DMS114 treated with DMSO at 0.1 percent for 48 hours (cell line): ENCODE data around the gene IL23R.

Source experiments
- DNase-seq: peaks from one replicate; lab custom pipeline; 2025; ENCODE audit not compliant: unreplicated experiment; lab: John Stamatoyannopoulos, UW

IL23R gene

GRCh38 chr1:67148516-67149178 lies 17.6 kb upstream of the IL23R start:
- DNase-seq: no peak

DNA sequence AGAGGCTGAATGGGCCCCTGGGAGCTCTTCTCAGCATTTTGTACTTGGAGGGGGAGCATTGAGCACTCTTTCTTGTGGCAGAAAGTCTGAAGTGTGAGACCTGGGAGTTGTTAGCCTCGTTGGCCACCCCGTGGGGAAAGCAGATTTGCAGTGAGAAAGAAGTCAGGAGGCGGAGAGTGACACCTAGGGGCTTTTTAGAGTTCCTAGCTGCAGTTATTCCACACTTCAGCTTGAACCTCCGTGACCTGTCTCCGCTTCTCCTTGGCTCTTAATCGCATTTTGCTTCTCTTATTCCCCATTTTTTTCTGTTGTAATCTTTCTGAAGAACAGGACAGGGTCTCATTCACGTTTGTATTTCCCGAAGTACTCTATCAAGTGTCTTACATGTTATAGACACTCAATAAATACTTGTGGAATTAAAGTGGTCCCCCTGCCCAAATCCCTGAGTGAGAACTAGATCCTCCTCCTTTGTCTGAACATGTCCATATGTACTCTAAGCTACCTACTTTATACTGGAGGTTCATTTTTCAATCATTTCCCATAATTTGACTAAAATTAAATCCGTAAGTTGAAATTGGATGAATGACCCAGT lies 17.0 kb upstream of the IL23R start:
- DNase-seq: peak; percentile 79

GRCh38 chr1:67150931-67151330 lies 15.3 kb upstream of the IL23R start:
- DNase-seq: no peak

GRCh38 chr1:67158401-67158800 lies 7.9 kb upstream of the IL23R start:
- no peak for DNase-seq

- DNase-seq: no peak
Measured at GRCh38 chr1:67159233-67159632, 7.0 kb upstream of the IL23R start.

GRCh38 chr1:67162954-67163353 lies 3.3 kb upstream of the IL23R start:
- no peak for DNase-seq

DNA sequence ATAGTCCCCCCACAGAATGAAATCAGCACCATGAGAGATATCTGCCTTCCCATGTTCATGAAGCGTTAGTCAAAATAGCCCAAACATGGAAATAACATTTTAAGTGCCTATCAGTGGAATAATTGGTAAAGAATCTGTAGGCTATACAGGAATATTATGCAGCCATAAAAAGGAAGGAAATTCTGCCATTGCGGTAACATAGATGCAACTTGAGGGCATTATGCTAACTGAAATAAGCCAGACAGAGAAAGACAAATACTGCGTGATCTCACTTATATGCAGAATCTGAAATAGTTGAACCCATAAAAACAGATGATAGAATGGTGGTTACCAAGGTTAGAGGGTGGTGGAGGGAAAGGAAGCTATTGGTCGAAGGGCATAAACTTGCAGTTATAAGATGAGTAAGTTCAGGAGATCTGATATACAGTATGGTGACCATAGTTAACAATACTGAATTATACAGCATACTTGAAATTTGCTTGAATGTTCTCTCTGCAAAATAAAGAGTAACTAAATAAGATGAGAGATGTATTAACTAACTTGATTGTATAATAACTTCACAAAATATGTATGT lies 699 bp upstream of the IL23R start:
- DNase-seq: no peak

DNA sequence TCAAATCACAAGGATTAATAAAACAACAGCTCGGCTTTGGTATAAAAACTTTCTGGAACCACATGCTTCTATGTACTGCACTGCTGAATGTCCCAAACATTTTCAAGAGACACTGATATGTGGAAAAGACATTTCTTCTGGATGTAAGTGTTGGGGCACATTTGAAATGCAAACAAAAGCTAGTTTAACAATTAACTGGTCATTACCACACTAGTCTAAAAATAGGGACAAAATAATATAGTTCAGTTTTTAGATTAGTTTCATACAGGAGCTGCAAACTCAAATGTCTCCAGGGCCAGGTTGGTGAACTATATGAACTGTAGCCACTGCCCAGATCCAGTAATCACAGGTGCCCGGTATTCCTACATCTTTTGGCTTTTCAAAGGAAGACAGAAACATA lies 3.2 kb downstream of the IL23R start:
- no peak for DNase-seq

DNA sequence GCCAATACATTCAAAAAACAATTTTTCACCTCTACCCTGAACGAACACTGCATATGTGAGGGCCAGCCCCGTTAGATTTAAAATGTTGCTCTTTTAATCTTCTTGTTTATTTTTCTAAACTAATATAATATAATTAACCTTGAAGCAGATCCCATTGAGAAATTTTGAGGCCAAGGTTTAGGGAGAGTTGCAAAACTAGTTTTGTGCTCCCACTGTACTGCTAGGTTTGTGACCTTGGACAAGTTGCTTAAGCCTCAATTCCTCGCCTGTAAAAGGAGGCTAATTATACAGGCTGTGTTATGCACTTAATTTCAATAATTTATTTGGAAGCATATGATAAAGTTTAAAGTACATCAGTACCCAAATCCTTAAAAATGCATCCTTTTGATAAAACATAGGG lies 3.7 kb downstream of the IL23R start:
- no peak for DNase-seq

- no peak for DNase-seq
Measured at GRCh38 chr1:67170751-67171573, 4.7 kb downstream of the IL23R start.

DNA sequence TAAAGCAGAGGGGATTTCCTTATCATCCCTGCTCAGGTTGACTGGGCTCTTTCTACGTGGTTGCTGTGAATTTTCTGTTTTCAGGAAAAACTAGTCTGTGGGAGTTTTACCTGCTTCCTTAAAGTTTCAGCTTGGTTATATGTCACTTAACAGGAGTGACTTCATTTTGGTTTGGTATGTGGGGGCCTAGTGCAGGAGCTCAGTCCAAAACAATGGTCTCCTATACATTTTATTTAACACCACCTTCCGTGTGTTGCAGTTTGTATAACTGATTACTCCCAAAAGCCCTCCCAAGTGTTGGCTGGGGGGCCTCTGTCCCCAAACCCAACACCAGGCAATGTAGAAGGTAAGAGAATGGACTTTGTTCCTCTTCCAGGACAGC lies 5.3 kb downstream of the IL23R start:
- no peak for DNase-seq

- DNase-seq: no peak
Measured at GRCh38 chr1:67171978-67172377, 5.7 kb downstream of the IL23R start.

GRCh38 chr1:67173988-67174387 lies 7.7 kb downstream of the IL23R start:
- DNase-seq: no peak

GRCh38 chr1:67174716-67175284 lies 8.5 kb downstream of the IL23R start:
- DNase-seq: no peak

- DNase-seq: no peak
Measured at GRCh38 chr1:67175530-67176087, 9.4 kb downstream of the IL23R start.

DNA sequence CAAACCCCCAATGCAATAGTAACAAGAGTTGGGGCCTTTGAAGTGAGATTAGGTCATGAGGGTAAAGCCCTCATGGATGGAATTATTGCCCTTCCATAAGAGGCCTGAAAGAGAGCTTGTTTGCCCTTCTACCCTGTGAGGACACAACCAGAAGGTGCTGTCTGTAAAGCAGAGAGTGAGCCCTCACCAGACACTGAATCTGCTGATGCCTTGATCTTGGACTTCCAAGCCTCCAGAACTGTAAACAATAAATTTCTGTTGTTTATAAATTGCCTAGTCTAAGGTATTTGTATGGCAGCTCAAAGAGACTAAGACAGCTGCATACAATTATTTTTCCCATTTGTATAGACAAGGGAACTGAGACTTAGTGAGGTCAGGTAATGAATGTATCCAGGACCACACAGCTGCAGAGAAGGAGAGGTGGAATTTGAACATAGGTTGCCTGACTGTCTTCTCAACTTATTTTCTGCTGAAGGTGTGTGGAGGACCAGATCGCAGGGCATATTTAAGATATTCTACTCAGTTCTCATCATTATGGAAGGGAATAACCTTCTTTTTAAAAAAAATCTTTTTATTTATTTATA lies 18.7 kb downstream of the IL23R start:
- DNase-seq: no peak

GRCh38 chr1:67188137-67188536 lies 21.9 kb downstream of the IL23R start:
- no peak for DNase-seq

DNA sequence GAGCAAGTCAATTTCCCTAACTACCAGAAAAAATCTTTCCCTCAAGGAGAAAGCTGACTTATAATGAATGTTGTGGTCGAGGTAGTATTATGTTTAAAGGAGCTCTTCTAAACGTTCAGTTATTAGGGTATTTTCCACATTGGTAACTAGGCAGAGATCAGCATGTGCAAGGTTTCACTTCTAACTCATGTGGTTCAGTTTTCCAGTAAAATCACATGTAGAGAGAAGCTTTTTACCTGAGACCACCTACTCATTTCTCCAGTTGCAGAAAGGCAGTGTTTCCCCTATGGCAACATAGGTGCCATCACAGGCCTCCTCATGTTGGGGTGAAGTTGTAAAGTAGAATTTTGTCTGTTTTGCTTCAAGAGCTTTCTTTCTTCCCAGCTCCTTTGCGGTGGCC lies 23.7 kb downstream of the IL23R start:
- DNase-seq: no peak

- no peak for DNase-seq
Measured at GRCh38 chr1:67190410-67190809, 24.2 kb downstream of the IL23R start.

- DNase-seq: no peak
Measured at GRCh38 chr1:67190942-67191341, 24.7 kb downstream of the IL23R start.
